K562 (cell line): Measurements from ENCODE around the gene AP1G1. TPM values are rescaled to one million over a fixed set of nuclear protein-coding genes. Genes with fewer than 3 reads are reported as not detected.
A peak's percentile ranks its signal among the peaks of the same experiment; 100 is the strongest.

ENCODE experiments used
- CEBPZ ChIP-seq: fragments of 150-350 bp; IDR thresholded peaks from 2 replicates; pipeline ENCODE4 v1.6.1; 2014; ENCODE audit warnings: low read depth, mild to moderate bottlenecking, low read length, borderline replicate concordance
- CGGBP1 ChIP-seq: fragments of 250-450 bp; sonication (Bioruptor Pico); IDR thresholded peaks from 2 replicates; pipeline ENCODE4 v1.9.0; 2021; ENCODE audit warnings: mild to moderate bottlenecking
- CREM ChIP-seq: IDR thresholded peaks from 2 replicates; pipeline ENCODE4 v1.6.1; 2014; ENCODE audit warnings: antibody characterized with exemption, low read depth
- CTCFL ChIP-seq: IDR thresholded peaks from 2 replicates; pipeline ENCODE4 v1.6.1; 2011; ENCODE audit warnings: borderline replicate concordance, low read depth, mild to moderate bottlenecking, moderate library complexity, low read length; ENCODE audit not compliant: insufficient read depth, poor library complexity, severe bottlenecking
- DIDO1 ChIP-seq: fragments of 450-650 bp; IDR thresholded peaks from 2 replicates; pipeline ENCODE4 v1.6.1; 2016; ENCODE audit warnings: low read depth, missing biosample characterization, missing genetic modification characterization
- E2F3 ChIP-seq: fragments of 250-450 bp; sonication (Bioruptor Pico); IDR thresholded peaks from 2 replicates; pipeline ENCODE4 v1.4.0; 2020; ENCODE audit warnings: mild to moderate bottlenecking
- HMGN3 ChIP-seq: IDR thresholded peaks from 2 replicates; pipeline ENCODE4 v1.6.1; 2011; ENCODE audit warnings: borderline replicate concordance, low read depth, mild to moderate bottlenecking, mixed read lengths, low read length; ENCODE audit not compliant: insufficient read length; ENCODE audit errors: extremely low read depth
- JUN ChIP-seq, 2 experiments: sonication (generic) in 1 of 2; formaldehyde crosslinking in 1 of 2; IDR thresholded peaks; 2 replicates each; pipeline versions ENCODE4 v1.6.1 to v1.8.0; 2012 to 2022; ENCODE audit warnings: borderline replicate concordance in 2 of 2, mild to moderate bottlenecking in 2 of 2, improper control_type of control experiment in 1 of 2, low read depth in 1 of 2, low read length in 1 of 2, missing genetic modification reagents in 1 of 2
- KHSRP ChIP-seq: fragments of 450-650 bp; IDR thresholded peaks from 2 replicates; pipeline ENCODE4 v1.6.1; 2017
- NFIX ChIP-seq: fragments of 250-450 bp; sonication (Bioruptor Pico); IDR thresholded peaks from 2 replicates; pipeline ENCODE4 v1.4.0; 2020; ENCODE audit warnings: low read depth, mild to moderate bottlenecking, moderate library complexity
- NFRKB ChIP-seq: fragments of 450-650 bp; IDR thresholded peaks from 2 replicates; pipeline ENCODE4 v1.6.1; 2016; ENCODE audit warnings: low read depth
- RBM14 ChIP-seq: fragments of 200-400 bp; formaldehyde crosslinking; IDR thresholded peaks from 2 replicates; pipeline ENCODE4 v1.6.1; 2018; ENCODE audit warnings: low read depth, mild to moderate bottlenecking, low read length, moderate library complexity, borderline replicate concordance; ENCODE audit not compliant: insufficient read depth
- SMARCA4 ChIP-seq: fragments of 450-650 bp; IDR thresholded peaks from 2 replicates; pipeline ENCODE4 v1.6.1; 2016
- XRCC4 ChIP-seq: IDR thresholded peaks from one replicate; pipeline ENCODE4 v1.6.1; 2011; ENCODE audit not compliant: insufficient read depth, insufficient read length; ENCODE audit errors: extremely low read depth
- polyA plus RNA-seq, 8 experiments: library from polyadenylated mRNA; depleted of rRNA in 4 of 8; stranded (reverse) in 5 of 8; unstranded in 3 of 8; fragments of >200 nt; fragmentation: Nextera tagmentation in 2 of 8; fragmentation: Illumina TruSeq in 1 of 8; extraction: Ambion mirVana in 2 of 8; extraction: Trizol in 1 of 8; gene quantifications; 2 replicates each; pipeline versions ENCODE4 v1.2.1 to v1.2.3, GENCODE V29; 2011 to 2014; ENCODE audit warnings: inconsistent platforms in 1 of 8, missing spikeins in 1 of 8
- total RNA-seq, 7 experiments: library from RNA; depleted of rRNA in 6 of 7; stranded (reverse); fragments of >200 nt in 6 of 7; fragmentation: Illumina TruSeq in 2 of 7; extraction: Trizol in 2 of 7; gene quantifications; 2 replicates each; pipeline versions ENCODE4 v1.2.1 to v1.2.3, GENCODE V29; 2011 to 2021; ENCODE audit warnings: low replicate concordance in 1 of 7
- TF ChIP-seq, protein P1 (sequence below), 2 experiments: IDR thresholded peaks; 2 replicates each; pipeline ENCODE4 v1.6.1; 2012; ENCODE audit warnings: improper control_type of control experiment in 2 of 2, low read depth in 2 of 2, low read length in 2 of 2, borderline replicate concordance in 1 of 2
- TF ChIP-seq, protein P2 (sequence below): sonication (generic); formaldehyde crosslinking; IDR thresholded peaks from 2 replicates; pipeline ENCODE4 v1.5.0; 2020; ENCODE audit warnings: missing genetic modification reagents

Gene AP1G1
- total and polyA plus RNA-seq, 9 of the 15 experiments (the other 6 are each of a cell fraction or from before 2014, with no cell fraction given) = 7.0 to 59.2 (median 42.0) TPM

DNA sequence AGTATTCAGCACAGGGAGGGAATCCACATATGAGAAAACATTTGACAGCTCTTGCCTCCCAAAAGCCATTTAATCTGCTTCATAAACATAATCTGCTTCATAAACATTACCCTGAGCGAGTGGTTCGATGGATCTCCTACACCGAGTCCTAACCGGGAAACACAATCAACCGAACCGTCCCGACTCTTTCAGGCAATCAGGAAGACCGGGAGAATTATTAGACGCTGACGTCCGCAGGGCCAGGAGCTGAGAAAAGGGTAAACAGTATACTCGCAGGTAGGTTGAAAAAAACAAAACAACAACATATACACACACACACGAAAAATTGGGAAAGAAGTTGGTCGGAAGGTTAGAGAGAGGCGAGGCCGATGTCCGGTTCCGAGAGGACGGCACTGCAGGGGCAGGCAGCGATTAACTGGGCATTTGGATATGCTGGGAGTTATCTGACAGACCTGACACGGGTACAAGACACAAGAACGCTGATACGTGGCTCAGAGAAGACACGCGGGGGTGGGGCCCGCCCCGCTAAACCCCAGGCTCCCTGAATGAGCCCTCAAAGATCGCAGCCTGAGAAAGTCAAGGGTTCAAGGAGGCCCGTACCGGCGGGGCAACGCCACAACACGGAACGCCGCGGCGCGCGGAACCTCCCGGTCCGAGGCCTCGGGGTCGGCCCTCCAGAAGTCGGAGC is 585 bp downstream of the AP1G1 start (continued):
- TF ChIP-seq, protein P1, sequence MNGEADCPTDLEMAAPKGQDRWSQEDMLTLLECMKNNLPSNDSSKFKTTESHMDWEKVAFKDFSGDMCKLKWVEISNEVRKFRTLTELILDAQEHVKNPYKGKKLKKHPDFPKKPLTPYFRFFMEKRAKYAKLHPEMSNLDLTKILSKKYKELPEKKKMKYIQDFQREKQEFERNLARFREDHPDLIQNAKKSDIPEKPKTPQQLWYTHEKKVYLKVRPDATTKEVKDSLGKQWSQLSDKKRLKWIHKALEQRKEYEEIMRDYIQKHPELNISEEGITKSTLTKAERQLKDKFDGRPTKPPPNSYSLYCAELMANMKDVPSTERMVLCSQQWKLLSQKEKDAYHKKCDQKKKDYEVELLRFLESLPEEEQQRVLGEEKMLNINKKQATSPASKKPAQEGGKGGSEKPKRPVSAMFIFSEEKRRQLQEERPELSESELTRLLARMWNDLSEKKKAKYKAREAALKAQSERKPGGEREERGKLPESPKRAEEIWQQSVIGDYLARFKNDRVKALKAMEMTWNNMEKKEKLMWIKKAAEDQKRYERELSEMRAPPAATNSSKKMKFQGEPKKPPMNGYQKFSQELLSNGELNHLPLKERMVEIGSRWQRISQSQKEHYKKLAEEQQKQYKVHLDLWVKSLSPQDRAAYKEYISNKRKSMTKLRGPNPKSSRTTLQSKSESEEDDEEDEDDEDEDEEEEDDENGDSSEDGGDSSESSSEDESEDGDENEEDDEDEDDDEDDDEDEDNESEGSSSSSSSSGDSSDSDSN (IDR thresholded peaks at IDR 0.05; ENCODE audit: borderline replicate concordance in 1 of 2, low read depth in 2 of 2, low read length in 2 of 2) = peak in 1 of 2 experiments; percentile 16; a peak in 1 of 4 replicates
- no peak for TF ChIP-seq XRCC4
- TF ChIP-seq CTCFL = no peak
- TF ChIP-seq CREM = 0 out of 2 replicates have a peak, but pooled peaks have one; percentile 17
- TF ChIP-seq SMARCA4 = 0 out of 2 replicates have a peak, but pooled peaks have one; percentile 41
- no peak for TF ChIP-seq RBM14
- TF ChIP-seq NFIX (CRISPR knock-in tag) = no peak
- peak; percentile 27 for TF ChIP-seq HMGN3
- TF ChIP-seq E2F3 (CRISPR knock-in tag) = no peak
- TF ChIP-seq, protein P2, sequence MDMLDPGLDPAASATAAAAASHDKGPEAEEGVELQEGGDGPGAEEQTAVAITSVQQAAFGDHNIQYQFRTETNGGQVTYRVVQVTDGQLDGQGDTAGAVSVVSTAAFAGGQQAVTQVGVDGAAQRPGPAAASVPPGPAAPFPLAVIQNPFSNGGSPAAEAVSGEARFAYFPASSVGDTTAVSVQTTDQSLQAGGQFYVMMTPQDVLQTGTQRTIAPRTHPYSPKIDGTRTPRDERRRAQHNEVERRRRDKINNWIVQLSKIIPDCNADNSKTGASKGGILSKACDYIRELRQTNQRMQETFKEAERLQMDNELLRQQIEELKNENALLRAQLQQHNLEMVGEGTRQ (CRISPR knock-in tag) = no peak
- TF ChIP-seq CGGBP1 (CRISPR knock-in tag) = no peak
- TF ChIP-seq JUN (IDR thresholded peaks at IDR 0.05; ENCODE audit: borderline replicate concordance, low read depth, low read length) = no peak
- no peak for TF ChIP-seq JUN (CRISPR knock-in tag; IDR thresholded peaks at IDR 0.05; ENCODE audit: borderline replicate concordance)
- no peak for TF ChIP-seq NFRKB
- TF ChIP-seq DIDO1 = no peak
- TF ChIP-seq CEBPZ = no peak
- no peak for TF ChIP-seq KHSRP
